NK-92 treated with Interleukin-12 subunit alpha and Interleukin-12 subunit beta, amount 100 ng/mL, for 24 hours (cell line): ENCODE results near the gene KLHDC7A.

ENCODE experiments used
- DNase-seq: peaks from one replicate; lab custom pipeline; 2025; lab: John Stamatoyannopoulos, UW

Gene KLHDC7A

DNA sequence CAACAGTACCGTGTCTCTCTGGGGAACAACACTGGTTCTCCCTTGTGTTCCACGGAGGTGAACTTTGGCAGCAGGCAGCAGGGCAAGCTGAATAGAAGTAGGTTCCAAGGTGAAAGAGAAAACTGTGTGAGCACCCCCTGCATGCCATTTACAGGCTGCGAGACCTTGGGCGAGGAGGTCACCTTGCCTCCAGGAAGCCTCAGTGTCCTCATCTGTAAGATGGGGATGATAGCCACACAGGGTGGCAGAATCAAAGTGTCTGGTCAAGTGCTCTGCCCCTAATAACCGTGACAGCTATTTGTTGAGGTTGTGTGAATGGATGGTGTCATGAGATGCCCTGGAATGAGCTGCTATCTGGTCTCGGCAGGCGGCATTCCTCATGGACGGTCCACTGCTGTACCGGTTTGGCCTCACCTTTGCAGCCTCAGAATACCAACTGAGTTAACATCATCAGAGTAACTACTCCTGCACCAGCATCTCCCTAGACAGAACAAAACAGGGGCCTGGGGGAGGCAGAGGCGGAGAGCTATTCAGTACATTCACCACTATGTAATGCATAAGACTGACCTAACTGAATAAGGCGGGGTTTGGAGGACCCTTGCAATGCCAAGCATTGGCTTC, 7.4 kb upstream of the KLHDC7A start:
- no peak for DNase-seq

DNA sequence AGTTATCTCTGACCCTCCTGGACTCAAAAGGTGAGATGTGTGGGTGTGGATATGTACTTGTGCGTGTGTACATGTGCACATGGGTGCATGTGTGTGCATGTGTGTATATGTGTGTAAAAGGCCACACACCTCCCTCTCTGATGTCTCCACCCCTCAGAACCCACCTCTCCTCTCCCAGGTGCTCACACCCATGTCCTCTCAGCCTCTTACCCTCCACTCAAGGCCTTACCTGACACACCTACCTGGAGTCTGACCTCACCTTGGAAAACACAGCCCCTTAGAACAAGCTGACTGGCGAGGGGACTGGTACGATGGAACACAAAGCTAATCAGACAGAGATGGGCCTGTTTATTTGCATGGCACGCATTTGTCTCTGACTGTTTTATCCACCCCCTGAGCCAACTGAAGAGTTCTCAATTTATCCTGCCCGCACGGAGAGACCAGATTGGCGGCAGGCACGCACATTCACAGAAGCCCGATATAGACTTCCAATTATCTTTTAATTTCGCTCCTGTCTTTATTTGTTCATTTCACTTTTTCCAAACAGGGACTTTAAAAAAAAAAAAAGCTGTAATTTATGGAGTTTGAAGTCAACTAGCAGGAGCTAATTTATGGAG, 6.1 kb upstream of the KLHDC7A start:
- DNase-seq, result no peak

DNA sequence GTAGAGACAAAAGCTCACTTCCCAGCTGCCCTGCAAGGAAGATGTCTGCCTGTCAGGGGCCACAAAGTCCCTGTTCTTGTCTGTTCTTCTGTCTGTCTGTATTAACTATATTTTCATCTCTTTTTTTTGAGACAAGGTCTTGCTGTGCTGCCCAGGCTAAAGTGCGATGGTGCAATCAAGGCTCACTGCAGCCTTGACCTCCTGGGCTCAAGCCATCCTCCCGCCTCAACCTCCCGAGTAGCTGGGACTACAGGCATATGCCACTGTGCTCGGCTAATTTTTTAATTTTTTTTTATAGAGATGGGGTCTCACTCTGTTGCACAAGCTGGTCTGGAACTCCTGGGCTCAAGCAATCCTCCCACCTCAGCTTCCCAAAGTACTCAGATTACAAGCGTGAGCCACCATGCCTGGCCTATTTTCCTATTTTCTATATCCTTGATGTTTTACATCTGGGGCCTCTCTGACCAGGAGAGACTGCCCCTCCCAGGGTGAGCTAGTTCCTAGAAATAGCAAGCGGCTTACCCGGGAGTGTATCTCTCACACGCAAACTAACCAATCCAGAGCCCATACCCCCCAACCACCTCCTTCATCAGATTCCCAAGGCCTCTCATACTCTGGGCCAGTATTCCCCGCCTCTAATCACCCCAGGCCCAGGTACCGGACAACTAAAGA, 5.4 kb upstream of the KLHDC7A start:
- no peak for DNase-seq

- DNase-seq, result no peak
These were observed 1.3 kb upstream of the KLHDC7A start for GRCh38 chr1:18479454-18479853.

DNA sequence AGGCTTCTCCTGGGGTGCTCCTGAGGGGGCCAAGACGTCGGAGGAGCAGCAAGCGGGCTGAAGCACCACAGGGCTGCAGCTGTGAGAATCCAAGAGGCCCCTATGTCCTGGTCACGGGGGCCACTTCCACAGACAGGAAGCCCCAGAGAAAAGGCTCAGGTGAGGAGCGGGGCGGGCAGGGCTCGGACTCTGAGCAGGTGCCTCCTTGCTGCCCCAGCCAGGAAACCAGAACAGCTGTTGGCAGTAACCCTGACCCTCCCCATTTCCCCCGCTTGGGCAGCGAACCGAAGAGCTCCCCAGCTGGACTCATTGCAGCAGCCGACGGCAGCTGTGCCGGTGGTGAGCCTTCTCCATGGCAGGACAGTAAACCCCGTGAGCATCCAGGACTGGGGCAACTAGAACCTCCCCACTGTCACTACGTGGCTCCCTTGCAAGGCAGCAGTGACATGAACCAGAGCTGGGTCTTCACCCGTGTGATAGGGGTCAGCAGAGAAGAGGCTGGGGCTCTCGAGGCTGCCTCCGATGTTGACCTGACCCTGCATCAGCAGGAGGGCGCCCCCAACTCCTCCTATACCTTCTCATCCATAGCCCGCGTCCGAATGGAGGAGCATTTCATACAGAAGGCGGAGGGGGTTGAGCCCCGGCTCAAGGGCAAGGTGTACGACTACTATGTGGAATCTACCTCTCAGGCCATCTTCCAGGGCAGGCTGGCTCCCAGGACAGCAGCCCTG, 625 bp downstream of the KLHDC7A start:
- DNase-seq, result no peak

GRCh38 chr1:18481921-18482701, 1.4 kb downstream of the KLHDC7A start:
- DNase-seq, result no peak

DNA sequence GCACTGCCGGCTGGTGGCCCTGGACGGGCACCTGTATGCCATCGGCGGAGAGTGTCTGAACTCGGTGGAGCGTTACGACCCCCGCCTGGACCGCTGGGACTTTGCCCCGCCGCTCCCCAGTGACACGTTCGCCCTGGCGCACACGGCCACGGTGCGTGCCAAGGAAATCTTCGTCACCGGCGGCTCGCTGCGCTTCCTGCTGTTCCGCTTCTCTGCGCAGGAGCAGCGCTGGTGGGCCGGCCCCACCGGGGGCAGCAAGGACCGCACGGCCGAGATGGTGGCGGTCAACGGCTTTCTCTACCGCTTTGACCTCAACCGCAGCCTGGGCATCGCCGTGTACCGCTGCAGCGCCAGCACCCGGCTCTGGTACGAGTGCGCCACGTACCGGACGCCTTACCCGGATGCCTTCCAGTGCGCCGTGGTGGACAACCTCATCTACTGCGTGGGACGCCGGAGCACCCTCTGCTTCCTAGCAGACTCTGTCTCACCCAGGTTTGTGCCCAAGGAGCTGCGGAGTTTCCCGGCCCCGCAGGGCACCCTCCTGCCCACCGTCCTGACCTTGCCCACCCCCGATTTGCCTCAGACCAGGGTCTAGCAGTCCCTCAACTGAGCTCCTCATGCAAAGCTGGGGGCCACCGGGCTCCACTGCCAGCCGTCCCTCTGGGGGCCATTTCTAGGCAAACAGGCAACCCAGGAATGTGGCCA, 2.1 kb downstream of the KLHDC7A start:
- no peak for DNase-seq

DNA sequence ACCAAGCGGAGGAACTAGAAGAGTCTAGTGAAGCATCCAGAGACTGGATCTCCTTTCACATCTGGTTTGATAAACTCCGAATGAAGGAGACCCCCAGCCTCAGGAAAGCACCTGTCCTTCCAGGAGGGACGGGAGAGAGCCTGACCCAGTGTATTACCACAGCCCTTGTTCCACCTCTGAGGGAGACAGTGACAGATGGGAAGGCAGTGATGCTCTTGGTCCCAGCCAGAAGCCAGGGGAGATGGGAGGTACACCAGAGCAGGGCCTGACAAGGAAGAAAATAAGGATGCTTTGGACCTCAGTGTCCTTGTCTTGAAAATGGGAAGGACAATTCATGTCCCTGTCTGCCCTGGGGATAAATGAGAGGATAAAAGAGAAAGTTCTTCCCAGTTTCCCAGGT, 3.5 kb downstream of the KLHDC7A start:
- DNase-seq, result no peak

- no peak for DNase-seq
These were observed 4.0 kb downstream of the KLHDC7A start for GRCh38 chr1:18484721-18485120.

DNA sequence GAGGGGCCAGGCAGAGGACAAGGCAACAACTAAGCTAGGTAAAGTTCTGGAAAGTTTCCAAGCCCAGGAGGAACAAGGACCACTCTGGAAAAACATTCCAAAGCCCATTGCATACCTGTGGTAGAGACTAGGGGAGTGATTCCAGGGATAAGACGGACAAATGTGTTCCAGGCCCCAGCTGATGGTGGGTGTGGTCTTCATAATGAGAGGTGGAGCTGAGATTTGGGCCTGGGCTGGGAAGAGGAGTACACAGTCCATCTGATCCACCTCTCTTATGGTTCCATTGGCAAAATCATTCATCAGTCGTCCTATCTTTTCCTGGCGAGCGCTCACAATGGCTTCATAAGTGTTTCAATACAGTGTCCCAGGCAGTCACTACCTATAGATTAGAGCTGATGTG, 4.5 kb downstream of the KLHDC7A start:
- DNase-seq, result no peak

GRCh38 chr1:18486195-18486594, 5.5 kb downstream of the KLHDC7A start:
- DNase-seq, result no peak

DNA sequence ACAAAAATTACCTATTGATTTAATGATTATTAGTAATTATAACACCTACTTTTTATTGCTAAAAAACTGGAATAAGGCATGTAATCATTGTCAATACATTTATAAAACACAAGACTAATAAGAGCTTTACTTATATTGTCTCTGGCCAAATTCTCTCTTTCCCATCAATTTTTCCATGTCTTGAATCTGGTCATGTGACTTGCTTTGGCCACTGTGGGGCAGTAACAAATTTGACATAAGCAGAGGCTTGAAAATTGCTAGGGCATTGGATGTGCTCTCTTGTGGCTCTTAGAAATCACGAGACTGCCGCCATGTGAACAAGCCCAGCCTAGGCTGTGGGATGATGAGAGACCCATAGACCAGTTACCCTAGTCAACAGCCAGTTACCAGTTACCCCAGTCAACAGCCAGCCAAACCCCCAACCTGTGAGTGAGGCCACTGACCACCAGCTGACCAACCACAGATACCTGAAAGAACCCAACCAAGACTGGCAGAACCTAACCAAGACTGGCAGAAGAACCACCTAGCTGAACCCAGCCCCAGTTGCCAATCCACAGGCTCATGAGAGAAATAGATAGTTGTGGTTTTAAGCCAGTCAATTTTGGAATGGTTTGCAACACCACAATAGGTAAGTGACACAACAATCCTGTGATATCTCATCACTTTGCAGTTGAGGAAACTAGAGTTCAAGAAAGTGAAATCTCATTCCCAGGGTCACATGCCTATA, 8.8 kb downstream of the KLHDC7A start:
- DNase-seq, result no peak

GRCh38 chr1:18491168-18491567, 10.4 kb downstream of the KLHDC7A start:
- no peak for DNase-seq

GRCh38 chr1:18494304-18494703, 13.6 kb downstream of the KLHDC7A start:
- DNase-seq, result no peak

- no peak for DNase-seq
These were observed 14.9 kb downstream of the KLHDC7A start for GRCh38 chr1:18495635-18496034.

GRCh38 chr1:18496056-18496455, 15.3 kb downstream of the KLHDC7A start:
- no peak for DNase-seq

DNA sequence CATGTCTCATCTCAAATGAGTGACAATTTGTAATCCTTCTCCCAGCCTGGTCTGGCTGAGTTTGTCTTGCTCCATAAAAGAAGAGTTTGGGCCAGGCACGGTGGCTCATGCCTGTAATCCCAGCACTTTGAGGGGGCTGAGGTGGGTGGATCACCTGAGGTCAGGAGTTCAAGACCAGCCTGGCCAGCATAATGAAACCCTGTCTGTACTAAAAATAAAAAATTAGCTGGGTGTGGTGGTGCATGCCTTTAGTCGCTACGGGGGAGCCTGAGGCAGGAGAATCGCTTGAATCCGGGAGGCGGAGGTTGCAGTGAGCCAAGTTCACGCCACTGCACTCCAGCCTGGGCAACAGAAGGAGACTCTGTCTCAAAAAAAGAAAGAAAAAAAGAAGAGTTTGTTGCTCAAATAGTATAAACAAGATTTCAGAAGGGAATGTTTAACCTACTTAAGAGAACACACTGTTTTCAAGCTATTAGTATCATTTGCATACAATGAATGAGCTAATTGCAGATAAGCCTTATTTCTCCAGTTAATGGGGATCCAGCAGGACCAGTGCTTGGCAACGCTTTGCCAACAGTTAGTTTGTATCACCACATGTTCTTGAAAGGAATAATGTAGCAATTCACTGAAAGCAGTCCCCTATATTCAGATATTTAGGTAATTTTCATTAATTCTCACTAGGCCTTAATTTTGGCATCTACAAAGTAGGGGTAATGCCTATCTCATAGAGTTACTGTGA, 15.9 kb downstream of the KLHDC7A start:
- DNase-seq, result no peak

DNA sequence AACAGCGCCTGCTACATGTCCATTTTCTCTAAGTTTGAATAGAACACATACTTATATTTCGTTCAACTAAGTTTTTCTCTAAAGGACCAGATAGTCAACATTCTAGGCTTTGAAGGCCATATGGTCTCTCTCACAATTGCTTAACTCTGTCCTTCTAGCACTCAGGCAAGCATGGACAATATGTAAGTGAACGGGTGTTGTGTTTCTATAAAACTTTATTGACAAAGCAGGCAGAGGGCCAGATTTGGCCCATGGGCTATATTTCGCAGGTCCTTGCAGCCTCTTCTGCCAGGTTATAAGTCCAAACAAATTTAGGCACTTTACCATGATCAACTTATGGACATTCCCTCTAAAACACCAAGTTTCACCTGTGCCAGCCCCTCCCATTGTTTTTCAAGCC, 21.1 kb downstream of the KLHDC7A start:
- no peak for DNase-seq

DNA sequence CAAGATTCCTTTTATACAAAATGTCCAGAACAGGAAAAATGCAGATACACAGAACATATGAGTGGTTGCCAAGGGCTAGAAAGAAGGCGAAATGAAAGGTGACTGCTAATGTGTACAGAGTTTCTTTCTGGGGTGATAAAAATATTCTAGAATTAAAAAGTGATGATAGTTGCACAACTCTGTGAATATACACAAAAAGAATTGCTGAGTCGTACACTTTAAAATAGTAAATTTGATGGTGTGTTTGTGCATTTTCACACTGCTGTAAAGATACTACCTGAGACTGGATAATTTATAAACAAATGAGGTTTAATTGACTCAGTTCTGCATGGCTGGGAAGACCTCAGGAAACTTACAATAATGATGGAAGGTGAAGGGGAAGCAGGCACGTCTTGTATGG, 23.9 kb downstream of the KLHDC7A start:
- no peak for DNase-seq

DNA sequence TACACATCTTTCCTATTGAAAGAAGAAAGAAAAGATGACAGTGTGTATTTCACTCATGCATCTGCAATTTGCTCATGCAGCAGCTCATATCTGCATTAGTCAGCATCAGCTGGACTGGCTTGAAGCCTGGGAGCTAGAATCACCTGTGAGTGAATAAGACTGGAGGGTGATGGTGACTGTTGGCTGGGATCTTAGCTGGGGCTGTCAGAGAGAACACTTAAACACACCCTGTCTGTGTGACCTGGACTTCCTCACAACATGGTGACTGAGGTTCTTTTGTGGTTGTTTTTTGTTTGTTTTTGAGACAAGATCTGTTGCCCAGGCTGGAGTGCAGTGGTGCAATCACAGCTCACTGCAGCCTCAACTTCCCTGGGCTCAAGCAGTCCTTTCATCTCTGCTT, 24.9 kb downstream of the KLHDC7A start:
- DNase-seq, result no peak
